Fibroblast of lung (primary cell): Measurements from ENCODE around the gene UBE2E2. TPM values are rescaled to one million over a fixed set of nuclear protein-coding genes. Genes with fewer than 3 reads are reported as not detected.

ENCODE experiments used
- DNase-seq, 2 donors: peaks; one replicate each; pipeline versions ENCODE4 v3.0.0 to v3.0.0-alpha.2; 2010; ENCODE audit warnings: low read depth in 2 of 2
- H2AFZ ChIP-seq: 2 replicates; pipeline ENCODE4 v1.5.1; 2012; ENCODE audit warnings: low read length, control low read depth, inconsistent platforms
- H3K27ac ChIP-seq: 2 replicates; pipeline ENCODE4 v1.5.1; 2011; ENCODE audit warnings: low read length, control low read depth; ENCODE audit not compliant: insufficient read depth
- H3K27me3 ChIP-seq: 2 replicates; pipeline ENCODE4 v1.5.1; 2011; ENCODE audit warnings: mild to moderate bottlenecking, low read length; ENCODE audit not compliant: control insufficient read depth, insufficient read depth
- H3K36me3 ChIP-seq: 2 replicates; pipeline ENCODE4 v1.5.1; 2011; ENCODE audit warnings: low read length; ENCODE audit not compliant: control insufficient read depth, insufficient read depth
- H3K4me1 ChIP-seq: 2 replicates; pipeline ENCODE4 v1.5.1; 2011; ENCODE audit warnings: low read length; ENCODE audit not compliant: control insufficient read depth, insufficient read depth; ENCODE audit errors: extremely low read depth
- H3K4me2 ChIP-seq: 2 replicates; pipeline ENCODE4 v1.5.1; 2011; ENCODE audit warnings: low read length, control low read depth; ENCODE audit not compliant: insufficient read depth; ENCODE audit errors: extremely low read depth
- H3K4me3 ChIP-seq, 4 experiments: fragments of 200-600 bp in 1 of 4; sonication (generic) in 1 of 4; replicated peaks in 1 of 4; 2 replicates each; pipeline ENCODE4 v1.5.1; 2011 to 2016; ENCODE audit warnings: low read length in 4 of 4, low read depth in 3 of 4, mild to moderate bottlenecking in 3 of 4, control low read depth in 2 of 4, inconsistent platforms in 1 of 4, mixed read lengths in 1 of 4; ENCODE audit not compliant: insufficient read depth in 1 of 4; ENCODE audit errors: control extremely low read depth in 1 of 4
- H3K79me2 ChIP-seq: 2 replicates; pipeline ENCODE4 v1.5.1; 2012; ENCODE audit warnings: mild to moderate bottlenecking, low read length, inconsistent platforms; ENCODE audit not compliant: control insufficient read depth, insufficient read depth
- H3K9ac ChIP-seq: 2 replicates; pipeline ENCODE4 v1.5.1; 2011; ENCODE audit warnings: mild to moderate bottlenecking, low read length, control low read depth; ENCODE audit not compliant: insufficient read depth
- H3K9me3 ChIP-seq: 2 replicates; pipeline ENCODE4 v1.5.1; 2012; ENCODE audit warnings: low read depth, low read length; ENCODE audit not compliant: control insufficient read depth, insufficient read depth
- H4K20me1 ChIP-seq: 2 replicates; pipeline ENCODE4 v1.5.1; 2011; ENCODE audit warnings: low read length; ENCODE audit not compliant: control insufficient read depth, insufficient read depth; ENCODE audit errors: extremely low read depth
- EZH2 ChIP-seq: IDR thresholded peaks from 2 replicates; pipeline ENCODE4 v1.5.1; 2012; ENCODE audit warnings: low read length, control low read depth, mild to moderate bottlenecking; ENCODE audit errors: missing control alignments
- polyA plus RNA-seq, 2 donors: library from polyadenylated mRNA; depleted of rRNA in 1 of 2; stranded (reverse) in 1 of 2; unstranded in 1 of 2; fragments of >200 nt; gene quantifications; 2 replicates each; pipeline ENCODE4 v1.2.1, GENCODE V29; 2011 to 2012; ENCODE audit warnings: missing spikeins in 1 of 2
- total RNA-seq: library from RNA; depleted of rRNA; stranded (reverse); fragments of >200 nt; gene quantifications from 2 replicates; pipeline ENCODE4 v1.2.1, GENCODE V29; 2014
- TF ChIP-seq, protein P1 (sequence below), 2 donors: IDR thresholded peaks in 1 of 2; conservative IDR thresholded peaks in 1 of 2; 1 replicate in 1 of 2; 2 replicates in 1 of 2; pipeline ENCODE4 v1.5.1; 2011 to 2012; ENCODE audit warnings: low read length in 2 of 2, control low read depth in 1 of 2, inconsistent platforms in 1 of 2, low read depth in 1 of 2, mild to moderate bottlenecking in 1 of 2

UBE2E2 gene
- total and polyA plus RNA-seq, 2 donors (not counting 1 experiment from before 2014, with no cell fraction given) = 79.8 to 127 TPM

DNA sequence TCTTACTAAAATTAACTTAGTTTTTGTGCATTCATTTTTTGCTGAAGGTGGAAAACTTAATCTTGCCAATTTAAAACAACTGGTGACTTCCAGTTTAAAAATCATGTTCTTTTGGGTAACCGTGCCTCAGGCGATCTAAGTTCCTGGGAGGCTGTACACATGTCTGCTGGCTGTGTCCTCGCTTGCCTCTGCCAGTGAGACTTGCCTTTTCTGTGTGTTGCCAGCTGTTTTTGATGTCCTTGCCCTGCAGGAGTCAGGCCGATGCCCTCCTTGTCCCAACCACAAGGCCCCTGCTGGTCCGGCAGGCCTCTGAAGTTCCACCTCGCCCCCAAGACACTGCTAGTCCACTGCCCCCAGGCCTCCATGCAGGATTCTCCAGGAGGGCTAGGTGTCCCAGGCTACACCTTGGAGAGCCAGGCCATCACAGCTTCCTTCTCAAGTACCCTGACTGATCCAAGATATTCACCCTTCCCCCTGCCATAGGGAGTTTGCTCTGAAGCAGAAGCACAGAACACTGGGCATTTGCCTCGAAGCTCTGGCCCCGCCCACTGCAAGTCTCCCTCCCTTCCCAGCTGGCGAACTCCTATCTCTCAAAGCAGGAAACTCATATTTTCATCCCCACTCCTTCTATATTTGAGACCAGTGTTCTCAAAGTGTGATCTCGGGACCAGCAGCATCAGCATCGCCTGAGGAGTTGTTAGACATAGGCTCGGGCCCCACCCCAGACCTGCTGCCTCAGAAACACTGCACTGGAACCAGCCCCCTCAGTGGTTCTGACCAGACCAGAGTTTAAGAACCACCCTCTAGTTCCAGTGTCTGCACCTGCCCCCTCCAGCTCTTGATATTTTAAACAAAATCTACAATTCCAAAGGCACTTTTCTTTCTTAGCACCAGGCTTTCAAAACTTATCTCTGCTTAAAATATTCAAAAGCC is 416.8 kb downstream of the UBE2E2 start:
- no peaks in the 10 kb centered on the region for H3K36me3 ChIP-seq
- H4K20me1 ChIP-seq = no peaks in the 10 kb centered on the region
- TF ChIP-seq, protein P1, sequence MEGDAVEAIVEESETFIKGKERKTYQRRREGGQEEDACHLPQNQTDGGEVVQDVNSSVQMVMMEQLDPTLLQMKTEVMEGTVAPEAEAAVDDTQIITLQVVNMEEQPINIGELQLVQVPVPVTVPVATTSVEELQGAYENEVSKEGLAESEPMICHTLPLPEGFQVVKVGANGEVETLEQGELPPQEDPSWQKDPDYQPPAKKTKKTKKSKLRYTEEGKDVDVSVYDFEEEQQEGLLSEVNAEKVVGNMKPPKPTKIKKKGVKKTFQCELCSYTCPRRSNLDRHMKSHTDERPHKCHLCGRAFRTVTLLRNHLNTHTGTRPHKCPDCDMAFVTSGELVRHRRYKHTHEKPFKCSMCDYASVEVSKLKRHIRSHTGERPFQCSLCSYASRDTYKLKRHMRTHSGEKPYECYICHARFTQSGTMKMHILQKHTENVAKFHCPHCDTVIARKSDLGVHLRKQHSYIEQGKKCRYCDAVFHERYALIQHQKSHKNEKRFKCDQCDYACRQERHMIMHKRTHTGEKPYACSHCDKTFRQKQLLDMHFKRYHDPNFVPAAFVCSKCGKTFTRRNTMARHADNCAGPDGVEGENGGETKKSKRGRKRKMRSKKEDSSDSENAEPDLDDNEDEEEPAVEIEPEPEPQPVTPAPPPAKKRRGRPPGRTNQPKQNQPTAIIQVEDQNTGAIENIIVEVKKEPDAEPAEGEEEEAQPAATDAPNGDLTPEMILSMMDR (conservative IDR thresholded peaks at IDR 0.05 in 1 of 2, IDR thresholded peaks at IDR 0.05 in 1 of 2; ENCODE audit: low read depth in 1 of 2, low read length in 2 of 2) = no peak
- no peaks in the 10 kb centered on the region for H3K9me3 ChIP-seq
- H3K4me3 ChIP-seq = no peak overlapping the region
- no peak overlapping the region for H3K4me2 ChIP-seq
- no peaks in the 10 kb centered on the region for H3K4me1 ChIP-seq
- DNase-seq = no peak
- no peaks in the 10 kb centered on the region for H3K79me2 ChIP-seq
- H3K9ac ChIP-seq = no peak overlapping the region
- no peaks in the 10 kb centered on the region for H3K27me3 ChIP-seq
- H2AFZ ChIP-seq = no peak overlapping the region
- H3K27ac ChIP-seq = no peak overlapping the region

DNA sequence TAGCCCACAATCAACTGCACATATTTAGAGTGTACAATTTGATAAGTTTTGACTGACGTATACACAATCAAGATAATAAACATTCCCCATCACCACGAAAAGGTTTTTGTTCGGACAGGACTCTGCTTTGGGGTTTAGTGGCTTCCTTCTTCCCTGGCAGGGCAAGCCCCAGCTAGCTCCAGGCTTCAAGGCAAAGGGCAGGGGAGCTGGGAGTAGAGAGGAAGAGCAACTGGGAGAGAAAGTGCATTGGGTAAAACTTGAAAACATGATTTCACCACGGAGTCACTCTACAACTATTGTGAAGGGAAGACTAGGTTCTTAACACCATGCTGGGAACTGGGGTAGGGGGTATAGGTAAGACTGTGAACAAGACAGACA is 417.5 kb downstream of the UBE2E2 start:
- Histone ChIP-seq H3K4me1 (no peaks in the 10 kb centered on the region), H4K20me1 (no peaks in the 10 kb centered on the region), H2AFZ (no peak overlapping the region), H3K9me3 (no peaks in the 10 kb centered on the region), H3K27ac (no peak overlapping the region), H3K79me2 (no peaks in the 10 kb centered on the region), H3K9ac (no peak overlapping the region), H3K27me3 (no peaks in the 10 kb centered on the region), H3K4me3 (no peak overlapping the region), H3K36me3 (no peaks in the 10 kb centered on the region), H3K4me2 (no peak overlapping the region)
- DNase-seq = no peak
- TF ChIP-seq EZH2 = no peak
- TF ChIP-seq, protein P1 (conservative IDR thresholded peaks at IDR 0.05 in 1 of 2, IDR thresholded peaks at IDR 0.05 in 1 of 2; ENCODE audit: low read depth in 1 of 2, low read length in 2 of 2) = no peak

DNA sequence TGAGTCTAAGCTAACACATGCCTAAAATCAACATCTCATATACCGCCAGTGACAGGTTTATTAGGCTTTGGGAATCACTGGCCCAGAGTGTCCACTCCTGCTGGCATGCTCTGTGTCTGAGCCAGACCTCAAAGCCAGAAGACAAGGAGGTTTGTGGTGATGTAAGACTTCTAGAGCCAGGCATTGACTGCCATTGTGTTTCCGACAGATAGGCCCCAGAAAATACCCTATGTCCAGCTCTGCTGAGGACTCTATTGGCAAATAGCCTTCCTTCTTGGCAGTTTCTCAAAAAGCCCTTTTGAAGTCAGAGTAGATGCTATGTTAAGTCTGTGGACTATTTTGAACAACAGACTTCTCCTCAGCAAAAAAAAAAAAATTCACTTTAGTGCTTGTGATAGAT is 420.7 kb downstream of the UBE2E2 start:
- peak; percentile 48 to 53 for DNase-seq

More for the DNA sequence above, 420.7 kb downstream of the UBE2E2 start:
- H3K4me3 ChIP-seq = no peak overlapping the region
- no peak overlapping the region for H3K27ac ChIP-seq
- H3K4me1 ChIP-seq = no peaks in the 10 kb centered on the region
- H2AFZ ChIP-seq = no peak overlapping the region
- H3K36me3 ChIP-seq = no peaks in the 10 kb centered on the region
- no peak overlapping the region for H3K4me2 ChIP-seq
- H3K27me3 ChIP-seq = no peaks in the 10 kb centered on the region
- H3K9ac ChIP-seq = no peak overlapping the region
- H3K9me3 ChIP-seq = no peaks in the 10 kb centered on the region
- no peaks in the 10 kb centered on the region for H3K79me2 ChIP-seq
- TF ChIP-seq EZH2 = no peak
- TF ChIP-seq, protein P1 (conservative IDR thresholded peaks at IDR 0.05 in 1 of 2, IDR thresholded peaks at IDR 0.05 in 1 of 2; ENCODE audit: low read depth in 1 of 2, low read length in 2 of 2) = no peak
- no peaks in the 10 kb centered on the region for H4K20me1 ChIP-seq
